T-helper 2 cell treated with Interferon-gamma antibody and Interleukin-4, amounts not matched to agents 5 μg/mL and 100 μg/mL, for 36 hours (primary cell): ENCODE results near the gene VAV2.

Experiments used
- DNase-seq: peaks from one replicate; pipeline ENCODE4 v3.0.0; 2021; ENCODE audit warnings: low spot score
- H3K27ac Mint-ChIP-seq: one replicate; pipeline ENCODE4 v1.8.0; 2021; ENCODE audit warnings: mild to moderate bottlenecking, mixed read lengths
- H3K27me3 Mint-ChIP-seq: one replicate; pipeline ENCODE4 v1.8.0; 2021; ENCODE audit warnings: low read depth, mixed read lengths
- H3K36me3 Mint-ChIP-seq: one replicate; pipeline ENCODE4 v1.8.0; 2021; ENCODE audit warnings: low read depth, mixed read lengths
- H3K4me1 Mint-ChIP-seq: one replicate; pipeline ENCODE4 v1.8.0; 2021; ENCODE audit warnings: low read depth, mixed read lengths
- H3K4me3 Mint-ChIP-seq: one replicate; pipeline ENCODE4 v1.8.0; 2022; ENCODE audit warnings: mild to moderate bottlenecking, moderate library complexity, mixed read lengths
- H3K9me3 Mint-ChIP-seq: one replicate; pipeline ENCODE4 v1.8.0; 2021; ENCODE audit warnings: mixed read lengths

Gene VAV2

DNA sequence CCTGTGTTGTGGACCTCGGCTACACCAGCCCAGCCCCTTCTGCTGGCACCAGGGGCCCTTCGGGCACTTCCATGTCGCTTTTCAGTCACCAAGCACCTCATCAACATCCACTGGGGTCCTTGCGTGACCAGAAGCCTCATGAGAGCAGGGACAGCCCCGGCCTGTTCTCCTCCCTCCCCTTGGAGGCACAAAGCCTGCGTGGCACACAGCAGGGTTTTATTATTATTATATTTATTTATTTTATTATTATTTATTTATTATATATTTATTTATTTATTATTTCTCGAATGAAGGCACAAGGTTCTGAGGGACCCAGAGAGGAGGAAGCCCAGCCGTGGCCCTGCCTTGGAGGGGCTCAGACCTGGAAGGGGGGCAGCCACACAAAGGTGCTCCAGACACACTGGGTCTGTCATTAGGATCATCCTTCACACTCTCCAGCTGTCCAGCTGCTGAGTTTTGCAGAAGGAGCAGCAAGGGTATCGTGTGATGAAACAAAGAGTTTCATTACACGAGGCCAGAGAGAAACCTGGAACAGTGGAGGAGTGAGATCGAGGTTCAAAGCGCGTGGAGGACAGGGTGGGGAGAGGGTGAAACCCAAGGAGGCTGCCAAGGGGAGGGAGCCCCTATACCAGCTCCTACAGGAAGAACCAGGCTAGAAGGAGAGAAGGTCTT, 5.2 kb downstream of the VAV2 start:
- Mint-ChIP-seq H3K36me3 (no peaks in the 10 kb centered on the region), H3K9me3 (no peaks in the 10 kb centered on the region), H3K4me3 (no peak overlapping the region), H3K27ac (no peak overlapping the region), H3K4me1 (peaks cover 1% of the 10 kb centered on the region), H3K27me3 (peaks cover 19% of the 10 kb centered on the region)
- DNase-seq = no peak

DNA sequence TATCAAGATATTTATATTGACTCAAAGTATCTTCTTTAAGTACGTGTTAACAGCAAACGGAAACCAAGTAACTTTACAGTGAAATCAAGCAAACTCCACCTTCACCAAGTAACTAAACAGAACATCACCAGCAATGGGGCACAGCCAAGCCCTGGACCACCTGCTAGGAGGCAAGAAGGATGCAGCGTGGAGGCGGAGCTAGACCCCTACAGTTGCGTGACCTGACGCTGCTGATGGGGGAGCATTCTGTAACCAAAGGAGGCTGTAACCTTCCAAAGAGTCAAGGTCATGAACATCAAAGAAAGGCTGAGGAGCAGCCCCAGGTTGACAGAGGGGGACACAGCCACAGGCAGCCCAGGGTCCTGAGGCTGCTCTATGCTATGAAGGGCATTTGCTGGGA, 6.1 kb downstream of the VAV2 start:
- Mint-ChIP-seq H3K36me3 (no peaks in the 10 kb centered on the region), H3K9me3 (no peaks in the 10 kb centered on the region), H3K27me3 (peaks cover 18% of the 10 kb centered on the region), H3K4me3 (no peak overlapping the region), H3K27ac (no peak overlapping the region), H3K4me1 (peaks cover 1% of the 10 kb centered on the region)
- DNase-seq = no peak

DNA sequence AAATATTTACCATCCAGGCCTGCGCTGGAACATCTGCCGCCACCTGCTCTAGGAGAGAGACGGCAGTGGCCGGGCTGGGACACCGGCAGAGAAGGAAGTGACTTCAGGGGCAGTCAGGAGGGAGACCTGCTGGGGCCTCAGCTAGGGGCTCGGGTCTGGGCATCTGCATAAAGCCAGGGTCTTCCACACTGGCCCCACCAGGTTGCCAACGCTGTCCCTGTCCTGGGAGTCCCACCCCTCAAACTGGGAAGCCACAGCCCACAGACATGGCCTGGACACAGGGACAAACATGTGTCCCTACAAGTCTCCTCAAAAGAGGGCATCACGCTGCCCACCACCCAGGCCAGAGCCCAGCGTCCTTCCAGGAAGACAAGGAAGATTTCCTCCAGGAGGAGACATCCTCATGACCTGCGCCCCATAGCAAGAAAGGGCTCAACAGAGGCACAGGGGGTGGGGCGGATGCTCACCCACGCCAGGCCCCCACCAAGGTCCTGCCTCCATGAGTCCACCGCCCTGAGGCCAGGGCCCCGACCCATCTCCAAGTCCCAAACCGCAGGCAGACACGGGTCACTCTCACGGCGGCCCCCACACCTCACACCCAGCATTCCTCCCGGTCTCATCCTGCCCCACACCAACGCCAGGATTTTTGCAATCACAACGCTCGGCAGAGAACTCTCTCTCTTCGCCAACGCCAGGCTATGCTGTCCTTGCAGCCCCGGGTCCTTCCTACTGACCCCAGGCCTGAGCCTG, 9.0 kb downstream of the VAV2 start:
- Mint-ChIP-seq H3K27me3 (no peaks in the 10 kb centered on the region), H3K4me1 (no peaks in the 10 kb centered on the region), H3K36me3 (no peaks in the 10 kb centered on the region), H3K27ac (no peak overlapping the region), H3K9me3 (no peaks in the 10 kb centered on the region), H3K4me3 (no peak overlapping the region)
- DNase-seq = no peak

DNA sequence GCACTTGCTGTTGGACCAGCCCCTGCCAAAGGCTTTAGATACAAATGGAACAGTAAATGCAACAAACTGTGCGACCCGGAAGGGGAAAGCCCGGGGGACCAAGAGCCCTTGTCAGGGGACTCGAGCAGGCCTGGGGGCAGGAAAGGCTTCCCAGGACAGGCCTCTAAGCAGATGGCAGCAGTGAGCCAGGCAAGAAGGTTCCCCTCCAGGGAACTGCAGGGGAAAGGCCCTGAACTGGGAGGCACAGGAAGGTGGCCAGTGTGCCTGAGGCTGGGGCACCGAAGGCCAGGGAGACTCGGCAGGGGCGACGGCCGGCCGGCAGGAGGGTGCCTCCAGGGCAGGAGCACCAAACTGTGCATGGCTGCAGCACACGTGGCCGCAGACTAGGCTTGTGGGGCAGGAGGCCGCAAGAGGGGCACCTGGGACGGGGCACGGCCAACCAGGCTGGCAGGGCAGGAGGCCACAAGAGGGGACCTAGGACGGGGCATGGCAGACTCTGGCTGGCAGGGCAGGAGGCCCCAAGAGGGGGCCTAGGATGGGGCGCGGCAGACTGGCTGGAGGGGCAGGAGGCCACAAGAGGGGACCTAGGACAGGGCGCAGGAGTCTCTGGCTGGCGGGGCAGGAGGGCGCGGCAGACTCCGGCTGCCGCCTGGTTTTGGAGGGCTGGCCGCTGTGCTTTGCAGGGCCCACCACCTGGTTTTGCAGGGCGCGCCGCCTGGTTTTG, 10.0 kb downstream of the VAV2 start:
- Mint-ChIP-seq H3K4me3 (no peak overlapping the region), H3K27me3 (no peaks in the 10 kb centered on the region), H3K27ac (no peak overlapping the region), H3K36me3 (no peaks in the 10 kb centered on the region), H3K4me1 (no peaks in the 10 kb centered on the region), H3K9me3 (no peaks in the 10 kb centered on the region)
- no peak for DNase-seq

DNA sequence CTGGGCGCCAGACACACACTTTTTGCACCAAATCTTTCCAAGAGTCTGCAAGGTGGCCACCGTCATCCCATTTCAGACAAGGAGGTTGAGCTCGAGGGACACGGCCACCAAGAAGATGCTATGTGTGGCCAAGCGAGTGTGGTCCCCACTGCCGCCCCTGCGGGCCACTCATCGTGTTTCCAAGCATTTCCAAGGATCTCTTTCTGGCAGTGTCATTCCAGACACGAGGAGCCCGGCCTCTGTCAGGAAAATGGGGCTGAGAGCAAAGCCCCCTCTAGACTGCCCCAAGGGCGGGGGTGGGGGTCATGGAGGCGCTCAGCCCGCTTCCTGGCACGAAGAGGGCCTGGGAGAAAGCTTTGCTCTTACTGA, 10.6 kb downstream of the VAV2 start:
- Mint-ChIP-seq H3K9me3 (no peaks in the 10 kb centered on the region), H3K27me3 (no peaks in the 10 kb centered on the region), H3K4me3 (no peak overlapping the region), H3K36me3 (no peaks in the 10 kb centered on the region), H3K27ac (no peak overlapping the region), H3K4me1 (no peaks in the 10 kb centered on the region)
- no peak for DNase-seq

DNA sequence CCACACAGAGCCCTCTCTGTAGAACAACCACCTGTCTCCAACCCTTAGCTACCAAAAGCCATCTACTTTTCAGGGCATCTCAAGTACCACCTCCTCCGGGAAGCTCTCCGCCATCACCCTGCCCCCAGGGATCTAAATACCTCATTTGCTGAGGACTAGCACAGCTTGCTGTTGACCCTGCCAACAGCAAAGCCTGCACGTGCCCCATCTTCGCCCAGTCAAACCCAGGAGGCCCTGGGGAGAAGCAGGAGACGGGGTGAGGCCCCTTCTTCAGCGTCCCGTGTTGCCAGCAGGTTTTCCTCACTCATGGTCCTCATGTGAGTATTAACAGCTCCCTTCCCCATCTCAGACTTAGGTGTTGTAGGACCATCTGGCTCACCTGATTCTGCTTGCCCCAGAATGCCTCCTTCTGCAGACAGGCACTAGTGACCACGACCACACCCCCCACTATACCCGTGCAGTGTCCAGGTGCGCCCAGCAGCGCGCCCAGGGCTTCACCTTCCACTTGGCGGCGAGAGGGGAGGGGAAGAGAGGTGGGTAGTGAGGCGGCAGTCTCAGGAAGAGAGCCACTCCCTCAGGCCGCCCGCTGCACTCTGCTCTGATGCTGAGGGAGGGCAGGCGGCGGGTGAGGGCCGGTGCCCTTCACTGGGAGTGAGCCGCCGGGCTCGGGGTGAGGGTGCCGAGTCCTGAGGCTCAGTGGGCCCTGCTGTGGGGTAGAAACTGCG, 11.1 kb downstream of the VAV2 start:
- Mint-ChIP-seq H3K4me1 (no peaks in the 10 kb centered on the region), H3K9me3 (no peaks in the 10 kb centered on the region), H3K36me3 (no peaks in the 10 kb centered on the region), H3K4me3 (no peak overlapping the region), H3K27ac (no peak overlapping the region), H3K27me3 (no peaks in the 10 kb centered on the region)
- DNase-seq = no peak

DNA sequence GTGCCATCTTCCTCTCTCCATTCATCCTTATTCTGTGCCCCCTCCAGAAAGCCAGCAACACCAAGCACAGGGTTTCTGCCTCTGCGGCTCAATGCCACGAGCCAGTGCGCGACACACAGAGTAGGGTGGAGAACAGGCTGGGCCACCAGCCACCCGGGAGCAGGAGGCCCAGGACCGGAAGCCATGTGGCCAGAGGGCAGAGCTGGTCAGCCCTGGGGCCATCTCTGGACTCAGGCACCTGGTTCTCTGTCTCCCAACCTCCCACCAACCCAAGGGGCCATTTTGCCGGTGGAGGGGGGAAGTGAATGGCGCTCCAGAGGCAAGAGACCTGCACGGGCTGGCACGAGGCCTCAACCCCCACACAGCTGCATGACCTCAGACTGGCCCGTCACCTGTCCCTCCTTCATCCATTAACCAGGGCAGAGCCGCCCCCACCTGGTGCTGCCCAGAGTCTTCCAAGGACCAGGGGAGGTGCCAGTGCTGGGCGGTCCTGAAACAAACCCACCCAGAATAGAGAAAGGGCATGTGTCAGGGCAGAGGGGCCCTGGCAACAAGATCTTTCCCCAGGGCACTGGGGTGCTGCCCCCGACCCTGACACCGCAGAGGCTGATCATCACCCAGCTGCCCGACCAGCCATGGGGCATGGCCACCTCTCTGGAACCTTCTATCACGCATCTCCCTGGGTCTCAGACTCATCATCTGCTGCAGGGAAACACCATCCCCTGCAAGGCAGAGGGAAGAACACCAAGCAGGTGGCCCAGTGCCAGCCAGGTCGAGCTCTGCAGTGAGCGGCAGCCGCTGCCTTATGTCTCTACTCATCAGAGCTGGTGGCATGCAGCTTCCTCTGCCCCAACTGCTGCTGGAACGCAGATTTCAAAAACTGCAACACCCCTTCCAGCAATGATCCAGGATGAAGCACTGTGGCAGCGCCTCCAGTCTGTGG, 11.9 kb downstream of the VAV2 start:
- Mint-ChIP-seq H3K4me3 (no peak overlapping the region), H3K36me3 (no peaks in the 10 kb centered on the region), H3K9me3 (no peaks in the 10 kb centered on the region), H3K27ac (no peak overlapping the region), H3K4me1 (no peaks in the 10 kb centered on the region), H3K27me3 (no peaks in the 10 kb centered on the region)
- no peak for DNase-seq

DNA sequence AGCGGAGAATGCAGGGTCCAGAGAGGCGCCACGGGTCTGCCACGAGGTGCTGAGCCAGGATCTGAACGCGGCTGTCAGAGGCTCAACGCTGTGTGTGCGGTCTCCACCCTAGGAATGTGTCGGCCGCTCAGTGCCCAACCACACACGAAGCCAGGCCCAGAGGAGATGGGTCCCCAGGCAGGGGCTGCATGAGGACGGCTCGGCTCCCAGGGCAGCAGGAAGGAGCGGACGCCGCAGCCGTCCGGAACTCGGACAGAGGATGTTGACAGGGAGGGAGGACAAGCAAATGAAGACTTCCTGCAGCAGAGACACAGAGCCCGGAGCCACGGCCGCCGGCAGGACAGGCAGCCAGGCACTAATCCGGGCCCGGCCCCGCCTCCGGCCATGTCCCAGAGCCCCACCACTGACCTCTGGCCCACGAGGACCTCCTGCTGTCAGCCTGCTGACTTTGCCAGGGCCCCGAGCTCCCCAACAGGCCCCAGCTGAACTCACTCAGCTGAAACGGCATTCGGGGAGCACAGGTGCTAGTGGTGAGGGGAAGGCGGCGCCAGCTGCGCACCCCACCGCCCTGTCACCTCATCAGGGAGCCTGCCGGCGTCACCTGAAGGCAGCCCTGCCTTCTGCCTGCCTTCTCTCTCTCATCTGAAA, 12.7 kb downstream of the VAV2 start:
- Mint-ChIP-seq H3K4me1 (no peaks in the 10 kb centered on the region), H3K27me3 (no peaks in the 10 kb centered on the region), H3K27ac (no peak overlapping the region), H3K9me3 (no peaks in the 10 kb centered on the region), H3K4me3 (no peak overlapping the region), H3K36me3 (no peaks in the 10 kb centered on the region)
- no peak for DNase-seq

DNA sequence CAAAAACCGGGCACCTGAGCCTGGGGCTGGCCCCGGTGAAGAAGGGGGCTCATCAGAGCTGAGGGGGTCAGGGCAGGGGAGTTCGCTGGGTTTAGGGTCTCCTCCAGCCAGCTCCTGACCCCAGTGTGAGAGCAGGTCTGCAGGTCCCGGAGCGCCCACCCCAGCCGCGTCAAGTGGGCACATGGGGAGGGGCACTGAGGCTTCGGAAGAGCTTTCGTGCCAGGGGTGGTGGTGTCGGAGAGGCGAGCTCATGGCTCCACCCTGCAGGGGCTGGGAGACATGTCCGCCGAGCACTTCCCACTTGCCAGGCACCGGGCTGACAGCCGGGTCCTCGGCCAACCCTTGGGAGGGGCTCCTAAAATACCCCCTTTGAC, 13.2 kb downstream of the VAV2 start:
- Mint-ChIP-seq H3K27me3 (no peaks in the 10 kb centered on the region), H3K9me3 (no peaks in the 10 kb centered on the region), H3K4me1 (no peaks in the 10 kb centered on the region), H3K4me3 (no peak overlapping the region), H3K36me3 (no peaks in the 10 kb centered on the region), H3K27ac (no peak overlapping the region)
- DNase-seq = no peak

DNA sequence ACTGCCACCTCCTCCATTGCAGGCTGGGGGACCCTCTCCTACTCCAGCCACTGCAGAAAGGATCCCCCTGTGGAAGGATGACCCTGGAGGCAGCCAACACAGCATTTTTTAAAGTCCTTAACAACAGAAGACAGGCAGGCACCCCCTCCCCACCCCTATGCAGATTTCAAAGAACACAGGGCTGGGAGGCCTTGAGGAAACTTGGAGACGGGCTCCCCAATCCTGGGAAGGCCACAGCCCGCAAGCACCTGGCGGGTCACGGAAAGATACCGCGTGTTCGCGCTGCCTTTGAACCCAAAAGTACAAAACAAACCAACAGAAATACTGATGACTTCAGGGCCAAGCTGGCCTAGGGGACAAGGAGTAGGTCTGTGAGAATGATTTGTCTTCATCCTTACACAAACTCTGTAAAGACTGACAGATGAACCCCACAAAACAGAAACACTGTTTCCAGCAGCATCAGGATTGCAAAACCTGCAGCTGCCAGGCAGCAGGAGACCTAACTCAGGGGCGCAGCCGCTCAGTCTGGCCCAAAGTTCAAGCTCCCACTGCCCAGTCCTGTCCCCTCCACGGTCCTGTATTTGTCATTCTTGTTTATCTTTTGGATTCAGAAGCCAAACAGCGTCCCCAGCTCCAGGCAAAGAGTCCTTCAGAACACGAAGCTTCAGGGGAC, 13.8 kb downstream of the VAV2 start:
- Mint-ChIP-seq H3K9me3 (no peaks in the 10 kb centered on the region), H3K36me3 (no peaks in the 10 kb centered on the region)

DNA sequence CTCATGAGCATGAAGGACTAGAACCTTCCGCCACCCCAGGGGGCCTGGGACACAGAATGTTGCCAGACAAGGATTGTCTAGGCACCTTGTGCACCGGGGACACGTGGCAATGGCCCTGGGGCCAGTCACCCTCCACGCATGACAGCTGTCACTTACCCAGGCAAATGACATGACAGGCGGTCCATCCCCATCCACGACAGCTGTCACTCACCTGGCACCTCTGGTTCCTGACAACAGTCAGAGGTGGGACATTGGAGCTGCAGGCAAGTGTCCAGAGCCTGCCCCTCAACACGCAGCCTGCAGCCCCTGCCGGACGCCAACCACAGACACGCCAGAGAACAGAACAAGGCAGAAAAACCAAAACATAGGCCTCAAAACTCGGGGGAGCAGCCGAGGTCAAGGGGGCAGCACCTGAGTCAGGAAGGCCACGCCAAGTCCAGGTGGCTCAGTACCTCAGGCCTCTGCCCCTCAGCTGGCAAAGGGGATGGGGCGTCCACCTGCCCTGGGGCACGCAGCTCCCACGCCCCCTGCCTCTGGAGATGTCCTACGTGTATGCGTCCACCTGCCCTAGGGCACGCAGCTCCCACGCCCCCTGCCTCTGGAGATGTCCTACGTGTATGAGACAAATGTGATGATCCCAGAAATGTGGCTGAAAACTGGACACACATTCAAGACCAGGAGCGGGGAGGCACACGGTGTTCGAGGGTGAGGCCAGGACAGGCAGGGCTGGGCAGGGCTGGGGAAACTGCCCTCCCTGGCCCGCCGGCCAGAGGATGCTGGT, 14.5 kb downstream of the VAV2 start:
- Mint-ChIP-seq H3K4me1 (no peaks in the 10 kb centered on the region), H3K9me3 (no peaks in the 10 kb centered on the region)

More for the DNA sequence above, 13.8 kb downstream of the VAV2 start:
- no peaks in the 10 kb centered on the region for H3K27me3 Mint-ChIP-seq
- no peak for DNase-seq
- H3K27ac Mint-ChIP-seq = no peak overlapping the region
- no peaks in the 10 kb centered on the region for H3K4me1 Mint-ChIP-seq
- H3K4me3 Mint-ChIP-seq = no peak overlapping the region

DNA sequence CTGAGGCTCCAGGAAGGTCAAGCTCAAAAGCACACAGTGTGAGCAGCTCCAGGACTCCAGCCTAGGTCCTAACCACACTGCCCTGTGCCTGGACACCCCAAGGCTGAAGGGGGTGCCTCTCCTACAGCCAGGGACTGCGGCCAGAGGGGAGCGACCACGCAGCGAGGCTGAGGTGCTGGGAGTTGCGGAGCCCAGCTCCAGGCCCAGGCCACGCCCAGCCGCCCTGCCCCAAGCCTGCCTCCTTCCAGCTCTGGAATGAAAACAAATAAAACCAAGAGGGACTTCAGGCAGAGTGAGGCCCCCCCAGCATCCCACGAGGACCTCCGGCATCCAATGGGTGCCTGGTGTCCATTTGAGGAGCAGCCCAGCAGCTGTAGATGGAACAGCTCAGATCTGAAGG, 15.2 kb downstream of the VAV2 start:
- H3K4me3 Mint-ChIP-seq = no peak overlapping the region
- no peaks in the 10 kb centered on the region for H3K36me3 Mint-ChIP-seq
- H3K27ac Mint-ChIP-seq = no peak overlapping the region
- H3K9me3 Mint-ChIP-seq = no peaks in the 10 kb centered on the region
- DNase-seq = no peak
- no peaks in the 10 kb centered on the region for H3K4me1 Mint-ChIP-seq
- H3K27me3 Mint-ChIP-seq = no peaks in the 10 kb centered on the region

More for the DNA sequence above, 14.5 kb downstream of the VAV2 start:
- Mint-ChIP-seq H3K36me3 (no peaks in the 10 kb centered on the region), H3K4me3 (no peak overlapping the region), H3K27ac (no peak overlapping the region), H3K27me3 (no peaks in the 10 kb centered on the region)
- DNase-seq = no peak
